Non-pigmented ciliary epithelial cell (primary cell): ENCODE data around the gene EMP1.

Experiments used
- DNase-seq: peaks from one replicate; pipeline ENCODE4 v3.0.0-alpha.2; 2010; ENCODE audit warnings: low read depth

The EMP1 gene

DNA sequence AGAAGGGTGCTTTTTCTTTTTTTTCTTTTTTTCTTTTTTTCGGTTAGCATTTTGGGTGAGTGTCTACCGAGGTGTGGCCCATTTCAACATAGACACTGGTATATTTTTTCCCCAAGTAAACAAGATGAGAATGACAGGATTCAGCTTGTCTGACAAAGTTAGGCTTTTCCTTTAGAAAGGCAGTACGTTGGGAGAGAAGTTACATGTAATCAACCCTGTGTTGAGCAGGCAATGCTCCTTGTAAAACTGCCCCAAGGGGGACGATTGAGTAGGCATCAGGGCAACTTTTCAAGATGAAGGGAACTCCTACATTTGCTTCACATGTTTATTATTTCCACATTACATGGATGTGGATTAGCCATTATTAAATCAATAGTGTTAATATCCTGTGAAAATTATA lies 1.7 kb downstream of the EMP1 start:
- no peak for DNase-seq

DNA sequence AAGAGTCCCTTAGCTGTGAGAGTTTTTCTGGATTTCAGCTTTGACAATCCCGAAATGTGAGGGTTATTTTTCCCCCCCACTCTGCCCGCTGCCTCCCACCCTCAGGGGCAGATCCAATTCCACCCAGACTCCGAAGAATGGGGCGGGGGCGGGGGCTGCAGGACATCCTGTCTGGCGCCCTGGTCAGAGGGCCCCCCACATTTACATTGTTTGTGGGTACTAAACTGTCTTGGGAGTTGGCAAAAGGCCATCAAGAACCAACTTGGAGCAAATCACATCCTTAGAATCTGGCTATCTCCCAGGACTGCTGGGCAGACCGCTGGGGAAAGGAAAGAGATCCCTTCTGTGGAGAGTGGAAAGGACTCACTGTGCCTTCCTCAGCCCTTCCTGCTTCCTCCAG lies 2.4 kb downstream of the EMP1 start:
- DNase-seq, result no peak

DNA sequence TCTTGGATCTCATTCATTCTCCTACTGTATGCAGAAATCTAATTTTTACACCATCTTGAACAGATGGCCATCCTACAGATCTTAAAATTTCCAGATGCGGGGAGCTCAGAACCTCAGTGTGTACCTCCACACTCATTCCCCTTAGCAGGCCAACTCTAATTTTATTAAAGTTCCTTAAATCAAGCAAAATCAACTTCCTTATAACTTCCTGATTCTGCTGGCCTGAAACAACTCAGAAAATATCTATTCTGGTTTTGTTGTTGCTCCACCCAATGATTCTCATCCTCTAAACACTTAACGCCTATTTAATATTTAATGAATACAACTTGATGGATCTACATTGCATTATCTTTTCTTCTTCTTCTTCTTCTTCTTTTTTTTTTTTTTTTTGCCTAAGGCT lies 3.1 kb downstream of the EMP1 start:
- no peak for DNase-seq

DNA sequence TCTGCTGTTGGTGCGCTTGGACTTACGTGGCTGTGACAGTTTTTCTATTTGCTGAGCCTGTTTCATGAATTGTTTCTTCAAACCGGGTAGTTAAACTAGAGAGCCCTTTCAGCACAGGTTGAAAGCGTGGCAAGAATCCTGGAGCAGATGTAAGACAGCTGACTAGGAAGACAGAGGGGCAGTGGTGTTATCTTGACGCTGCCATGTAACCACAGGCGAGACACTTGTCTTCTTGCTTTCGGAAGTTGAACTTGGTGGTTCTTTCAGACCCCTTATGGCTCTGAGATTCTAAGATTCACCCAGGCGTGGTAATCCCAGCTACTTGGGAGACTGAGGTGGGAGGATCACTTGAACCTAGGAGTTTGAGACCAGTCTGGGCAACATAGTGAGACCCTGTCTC lies 4.3 kb downstream of the EMP1 start:
- DNase-seq, result no peak

DNA sequence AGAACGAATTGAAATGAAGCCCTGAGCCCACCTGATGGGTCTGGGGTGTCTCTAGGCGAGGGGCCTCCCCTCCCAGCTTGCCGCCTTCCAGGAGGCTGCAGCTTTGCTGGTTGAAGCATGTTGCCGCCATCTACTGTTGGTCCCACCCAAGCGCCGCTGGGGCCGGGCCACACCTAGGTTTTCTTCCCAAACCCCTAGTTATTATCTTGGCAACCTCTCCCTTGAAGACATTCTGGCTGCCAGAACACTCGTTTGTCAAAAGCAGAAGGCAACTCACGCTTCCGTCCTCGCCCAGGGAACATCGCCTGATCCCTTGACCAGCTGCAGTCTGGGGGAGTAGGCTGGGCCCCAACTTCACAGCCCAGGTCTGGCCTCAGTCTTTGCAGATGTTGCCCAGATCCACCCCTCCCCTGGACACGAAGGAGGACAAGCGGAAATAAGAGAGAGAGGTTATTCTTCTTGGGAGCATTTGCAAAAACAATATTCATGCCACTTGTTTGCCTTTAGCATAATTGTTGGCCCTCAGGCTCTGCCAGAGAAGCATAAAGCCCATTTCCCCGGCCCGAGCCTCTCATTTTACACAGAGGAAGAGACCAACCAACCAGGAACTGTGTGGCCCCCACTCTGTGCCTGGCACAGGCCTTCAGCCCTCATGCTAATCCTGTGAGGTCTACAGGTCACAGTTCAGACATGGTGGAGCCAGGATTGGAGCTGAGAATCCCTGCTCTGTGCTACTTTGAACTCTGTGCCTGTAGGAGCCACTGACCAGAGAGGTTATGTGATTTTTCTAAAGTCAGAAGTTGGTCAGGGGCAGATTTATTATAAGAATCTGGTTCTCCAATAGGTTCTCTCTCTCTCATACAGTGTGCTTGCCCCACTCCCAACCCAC lies 6.8 kb downstream of the EMP1 start:
- DNase-seq, result no peak

DNA sequence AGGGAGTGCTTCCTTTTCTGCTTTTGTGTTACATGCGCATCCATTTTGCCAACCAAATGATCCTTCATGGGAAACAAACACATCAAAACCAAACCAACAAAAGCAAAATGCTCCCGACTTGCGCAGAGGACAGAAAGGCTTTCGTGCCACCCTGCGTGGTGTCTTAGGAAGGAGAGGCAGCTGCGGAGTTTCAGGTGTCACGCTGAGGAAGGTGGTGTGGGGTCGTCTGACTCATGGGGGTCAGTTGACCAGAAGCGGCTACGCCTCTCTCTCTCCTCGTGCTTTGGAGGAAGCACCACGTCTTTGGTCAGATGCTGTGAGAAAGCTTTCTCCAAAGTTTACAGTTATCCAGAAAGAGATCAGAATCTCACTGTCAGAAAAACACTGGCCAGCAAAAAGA lies 7.9 kb downstream of the EMP1 start:
- no peak for DNase-seq

DNA sequence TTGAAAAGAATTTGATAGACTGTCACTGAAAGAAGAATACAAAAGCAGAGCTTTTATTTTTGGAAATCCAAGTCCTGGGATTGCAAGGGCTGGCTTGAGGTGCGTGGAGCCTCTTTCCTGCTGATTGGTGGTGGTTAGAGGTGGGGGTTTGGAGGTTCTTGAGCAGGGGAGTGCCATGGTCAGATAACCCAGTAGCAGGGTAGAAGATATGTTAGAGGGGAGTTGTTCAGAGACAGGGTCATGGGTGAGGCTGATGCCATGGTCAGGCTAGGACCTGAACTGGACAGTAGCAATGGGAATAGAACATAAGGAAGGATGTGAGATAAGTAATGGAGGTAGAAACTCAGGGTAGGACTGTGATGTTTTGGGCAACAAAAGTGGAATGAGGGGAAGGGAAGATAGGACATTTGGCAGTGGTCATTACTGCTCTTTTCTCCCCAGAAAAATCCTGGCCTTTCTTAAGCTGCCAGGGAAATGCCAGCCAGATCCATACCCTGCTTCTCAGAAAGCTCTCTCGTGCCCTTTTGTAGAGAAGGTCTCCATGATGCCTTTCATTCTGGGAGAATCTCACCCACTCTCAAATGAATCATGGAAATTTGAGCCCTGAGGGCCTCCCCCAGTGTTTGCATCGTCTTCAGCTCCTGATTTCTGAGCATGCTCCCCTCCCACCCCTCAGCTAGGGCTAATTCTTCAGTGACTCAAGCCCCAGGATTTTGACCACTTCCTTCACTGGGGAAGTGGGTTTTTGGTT lies 9.5 kb downstream of the EMP1 start:
- DNase-seq, result peak; percentile 98

DNA sequence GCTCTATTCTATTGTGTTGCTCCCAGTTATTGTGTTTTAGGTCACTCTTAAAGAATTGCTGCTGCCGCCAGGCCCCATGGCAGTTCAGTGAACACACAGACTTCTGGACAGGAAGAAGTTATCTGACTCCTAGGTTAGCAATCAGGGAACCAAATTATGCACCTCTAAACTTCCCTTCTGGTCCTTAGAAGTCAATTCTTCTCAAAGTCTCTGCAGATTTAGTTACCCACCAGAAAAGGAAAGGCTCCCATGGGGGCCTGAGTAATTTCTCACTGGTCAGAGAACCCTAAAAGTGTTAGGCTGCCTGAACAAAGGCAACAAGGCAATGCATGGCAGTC lies 10.0 kb downstream of the EMP1 start:
- DNase-seq, result no peak

DNA sequence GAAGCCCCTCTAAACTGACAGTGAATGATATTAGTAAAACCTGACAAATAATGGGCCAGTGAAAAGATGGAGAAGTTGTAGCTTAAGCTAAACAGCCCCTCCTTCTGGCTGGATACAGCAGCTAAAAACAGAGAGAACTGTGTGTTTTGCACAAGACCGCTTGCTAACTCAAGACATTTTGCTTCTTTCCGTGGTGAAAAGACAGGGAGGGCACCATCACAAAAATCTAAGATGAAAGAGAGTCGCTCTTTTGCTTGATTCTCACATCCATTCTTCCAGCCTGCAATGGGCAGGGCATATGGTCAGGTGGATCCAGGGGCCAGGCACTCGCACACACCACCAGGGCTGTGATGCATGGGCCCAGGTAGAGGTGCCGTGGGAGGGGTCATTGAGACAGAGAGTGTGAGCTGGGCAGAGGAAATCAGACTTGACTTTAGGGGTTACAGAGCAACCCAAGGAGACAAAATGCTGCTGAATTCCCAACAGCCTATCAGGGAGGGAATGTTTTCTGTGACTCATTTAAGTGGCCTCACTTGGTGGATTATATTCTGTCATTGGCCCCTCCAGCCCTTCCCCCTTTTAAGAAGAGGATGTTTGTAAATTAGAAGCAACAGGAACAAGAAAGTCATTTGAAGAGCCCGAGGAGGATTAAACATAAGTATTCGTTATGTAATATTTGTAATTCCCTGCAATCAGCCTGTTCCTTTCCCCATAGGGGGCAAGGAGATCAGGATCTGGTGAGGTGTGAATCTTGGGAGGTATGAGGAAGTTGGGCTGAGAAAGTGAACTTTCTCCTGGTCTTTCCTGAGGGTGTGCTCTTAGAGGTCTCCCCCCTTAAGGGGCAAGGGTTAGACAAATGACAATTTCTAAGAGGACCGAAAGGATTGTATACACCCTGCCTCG lies 12.3 kb downstream of the EMP1 start:
- DNase-seq, result no peak

DNA sequence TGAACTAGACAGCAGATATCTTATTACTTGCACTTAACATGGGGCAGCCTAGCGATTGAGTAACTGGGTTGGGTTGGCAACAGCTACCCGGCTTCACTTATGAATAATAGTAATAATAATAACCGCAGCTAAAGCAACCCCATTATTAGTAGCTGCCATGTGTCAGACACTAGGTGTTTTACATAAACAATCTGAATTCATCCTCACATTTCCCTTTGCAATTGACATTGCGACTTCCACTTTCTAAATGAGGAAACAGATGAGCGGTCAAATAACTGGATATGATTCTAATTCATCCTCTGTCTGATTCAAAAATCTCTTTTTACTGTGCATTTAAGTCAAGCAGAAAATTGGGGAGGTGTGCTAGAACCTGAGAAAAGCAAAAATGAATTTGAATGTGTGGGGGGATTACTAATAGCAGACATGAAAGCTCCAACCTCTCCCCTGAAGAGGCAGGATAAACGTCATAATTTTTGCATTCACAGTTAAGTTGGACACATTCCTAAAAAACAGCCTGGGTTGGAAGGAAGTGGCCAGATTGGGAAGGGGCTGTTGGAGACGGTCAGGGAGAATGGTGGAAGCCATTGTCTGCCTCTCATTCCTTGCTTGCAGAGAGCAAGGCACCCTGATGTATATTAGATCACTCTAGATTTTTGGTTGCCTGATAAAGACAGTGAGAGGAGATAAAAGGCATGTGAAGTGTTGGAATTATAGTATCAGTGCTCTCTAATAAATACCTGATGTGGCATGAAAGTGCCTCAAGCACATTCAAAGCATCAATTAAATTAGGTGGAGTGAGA lies 13.1 kb downstream of the EMP1 start:
- DNase-seq, result no peak

DNA sequence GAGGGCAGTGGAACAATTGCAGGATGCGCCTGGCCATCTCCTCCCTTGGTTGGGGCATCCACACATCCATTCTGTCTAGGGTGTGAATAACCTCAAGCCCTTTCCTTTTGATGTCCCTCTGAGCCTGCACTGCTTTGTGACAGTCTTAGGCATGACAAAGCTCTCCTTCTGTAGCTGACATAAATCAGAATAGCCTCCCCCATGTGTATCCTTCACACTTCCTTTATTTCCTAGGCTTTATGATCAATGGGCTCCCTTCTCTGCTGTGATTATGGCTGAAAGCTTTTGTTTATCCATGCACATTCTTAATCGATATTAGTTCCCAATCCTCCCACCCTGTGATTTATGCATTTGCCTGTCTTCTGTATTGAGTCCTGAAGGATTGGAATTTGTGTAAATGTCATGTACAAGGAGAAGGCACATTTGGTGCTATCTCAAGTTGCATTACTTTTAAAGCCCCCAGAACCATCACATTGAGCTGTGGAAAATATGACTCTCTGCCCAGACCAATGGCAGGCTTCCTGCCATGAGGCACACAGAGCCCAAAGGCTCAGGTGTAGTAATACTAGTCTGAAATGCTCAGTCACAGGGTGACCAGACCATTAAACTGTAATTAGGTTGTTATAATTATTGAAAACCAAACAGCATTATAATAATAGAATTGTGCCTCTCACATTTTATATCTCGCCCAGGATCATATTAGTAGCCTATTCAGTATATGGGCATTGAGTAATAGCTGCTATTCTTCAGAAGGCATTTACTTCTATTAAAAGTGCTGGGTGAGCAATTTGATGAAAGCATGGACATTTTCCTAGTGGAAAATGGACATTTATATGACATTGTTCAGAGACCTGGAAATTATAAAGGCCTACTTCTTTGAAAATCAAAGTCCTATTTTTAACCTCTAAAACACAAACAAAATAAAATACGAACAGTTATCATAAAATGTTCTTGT lies 14.0 kb downstream of the EMP1 start:
- DNase-seq, result no peak

DNA sequence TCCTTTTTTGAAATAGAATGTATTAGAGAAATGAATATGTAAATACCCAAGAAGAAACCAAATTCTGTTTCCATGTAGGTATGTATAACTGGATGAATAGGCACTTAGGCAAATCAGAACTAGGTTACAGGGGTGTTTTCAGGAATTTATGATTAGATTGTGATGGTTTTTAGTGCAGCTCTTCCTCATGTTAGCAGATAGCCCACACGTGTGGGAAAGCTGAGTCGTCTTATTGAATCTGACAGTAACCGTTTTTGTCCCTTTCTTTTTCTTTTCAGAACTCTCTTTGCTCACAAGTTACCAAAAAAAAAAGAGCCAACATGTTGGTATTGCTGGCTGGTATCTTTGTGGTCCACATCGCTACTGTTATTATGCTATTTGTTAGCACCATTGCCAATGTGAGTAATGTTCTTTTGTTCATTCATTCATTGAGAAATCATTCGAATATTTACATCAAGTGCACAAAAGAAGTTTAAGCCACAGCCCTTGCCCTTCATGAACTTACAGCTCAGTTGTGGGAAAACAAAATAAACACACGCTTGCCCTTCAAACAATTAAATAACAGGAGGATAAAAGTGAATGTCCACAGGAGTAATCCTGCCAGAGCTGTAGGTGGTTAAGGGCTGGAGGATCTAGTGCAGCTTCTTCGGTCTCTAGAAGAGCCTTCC lies 14.8 kb downstream of the EMP1 start:
- no peak for DNase-seq

DNA sequence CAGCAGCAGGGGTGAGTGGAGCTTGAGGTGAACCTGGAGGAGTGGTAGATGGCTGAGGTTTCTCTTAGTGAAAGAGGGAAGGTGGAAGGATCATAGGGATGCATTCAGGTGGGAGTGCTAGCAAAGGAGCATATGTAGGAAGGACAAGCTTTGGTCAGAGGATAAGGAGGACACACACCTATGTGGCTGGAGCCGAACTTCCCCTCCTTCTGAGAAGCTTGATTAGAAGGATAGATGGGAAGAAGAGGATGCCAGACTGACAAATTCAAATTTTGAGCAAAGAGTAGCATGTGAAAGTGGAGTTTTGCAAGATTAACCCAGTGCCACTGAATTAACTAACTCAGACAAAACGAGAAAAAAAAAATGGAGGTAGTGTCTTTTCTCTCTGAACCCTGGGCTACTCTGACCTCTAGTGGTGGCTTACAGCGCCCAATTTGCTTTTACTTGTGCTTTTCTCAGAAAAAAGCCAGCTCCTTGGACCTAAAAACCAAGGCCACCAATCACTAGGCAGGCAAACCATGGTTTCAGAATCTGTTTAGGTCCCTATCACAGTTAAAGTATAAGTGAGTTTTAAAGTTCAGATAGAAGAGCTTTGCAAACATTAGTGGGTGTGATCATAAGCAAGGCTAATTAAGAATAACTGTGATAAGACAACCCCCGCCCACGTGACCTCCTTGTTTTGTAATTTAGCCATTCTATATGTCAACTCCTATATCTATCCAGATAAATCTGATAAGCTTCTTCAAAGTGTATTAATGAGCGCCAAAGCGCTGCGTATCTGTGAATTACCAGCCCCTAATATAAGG lies 15.5 kb downstream of the EMP1 start:
- no peak for DNase-seq

DNA sequence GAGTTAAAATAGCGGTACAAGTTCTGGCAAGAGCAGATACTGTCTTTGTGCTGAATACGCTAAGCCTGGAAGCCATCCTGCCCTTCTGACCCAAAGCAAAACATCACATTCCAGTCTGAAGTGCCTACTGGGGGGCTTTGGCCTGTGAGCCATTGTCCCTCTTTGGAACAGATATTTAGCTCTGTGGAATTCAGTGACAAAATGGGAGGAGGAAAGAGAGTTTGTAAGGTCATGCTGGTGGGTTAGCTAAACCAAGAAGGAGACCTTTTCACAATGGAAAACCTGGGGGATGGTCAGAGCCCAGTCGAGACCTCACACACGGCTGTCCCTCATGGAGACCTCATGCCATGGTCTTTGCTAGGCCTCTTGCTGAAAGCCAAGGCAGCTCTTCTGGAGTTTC lies 18.5 kb downstream of the EMP1 start:
- DNase-seq, result no peak

DNA sequence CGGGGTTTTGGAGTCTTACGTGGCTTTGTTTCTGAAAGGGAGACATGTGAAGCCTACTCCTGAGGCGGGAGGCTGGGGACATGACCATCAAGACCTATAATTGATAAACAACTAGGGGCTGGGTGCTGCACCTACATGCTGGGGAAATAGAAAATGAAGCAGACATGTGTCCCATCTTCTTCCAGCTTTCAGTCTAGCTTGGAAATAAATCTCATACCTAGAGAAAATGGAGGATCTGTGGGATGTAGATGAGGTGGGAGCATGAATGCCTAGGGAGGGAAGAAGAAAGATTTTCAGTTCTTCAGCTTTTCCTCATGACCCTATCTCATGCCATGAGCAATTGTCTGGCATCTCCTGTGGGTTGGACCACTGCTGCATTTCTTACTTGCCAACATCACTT lies 22.1 kb downstream of the EMP1 start:
- no peak for DNase-seq

DNA sequence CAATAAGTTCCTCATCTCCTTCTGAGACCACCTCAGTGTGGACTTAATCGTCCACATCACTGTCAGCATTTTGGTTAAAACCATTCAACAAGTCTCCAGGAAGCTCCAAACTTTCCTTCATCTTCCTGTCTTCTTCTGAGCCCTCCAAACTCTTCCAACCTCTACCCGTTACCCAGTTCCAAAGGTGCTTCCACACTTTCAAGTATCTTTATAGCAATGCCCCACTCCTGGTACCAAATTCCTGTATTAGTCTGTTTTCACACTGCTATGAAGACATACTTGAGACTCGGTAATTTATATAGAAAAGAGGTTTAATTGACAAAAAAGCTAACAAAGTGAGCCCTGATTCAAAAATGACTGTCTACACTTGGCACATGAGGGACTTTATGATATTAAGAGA lies 22.8 kb downstream of the EMP1 start:
- DNase-seq, result no peak

DNA sequence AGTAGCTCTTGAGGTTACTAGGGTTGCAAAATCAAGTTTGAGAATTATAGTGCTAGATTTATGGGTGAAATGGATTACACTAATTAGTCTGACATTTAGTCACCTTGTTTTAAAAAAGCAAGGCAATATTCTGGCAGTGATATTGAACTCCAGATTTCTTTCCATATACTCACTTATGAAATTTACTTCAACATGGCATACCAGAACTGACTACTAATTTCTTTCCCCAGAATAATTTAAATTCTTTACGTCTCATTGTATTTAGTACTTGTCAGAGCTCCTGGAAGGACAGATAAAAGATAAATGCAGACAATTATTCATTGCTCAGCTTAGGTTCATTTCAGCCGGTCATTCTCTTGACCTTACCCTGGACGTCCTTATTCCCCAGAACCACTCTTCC lies 24.3 kb downstream of the EMP1 start:
- DNase-seq, result no peak

DNA sequence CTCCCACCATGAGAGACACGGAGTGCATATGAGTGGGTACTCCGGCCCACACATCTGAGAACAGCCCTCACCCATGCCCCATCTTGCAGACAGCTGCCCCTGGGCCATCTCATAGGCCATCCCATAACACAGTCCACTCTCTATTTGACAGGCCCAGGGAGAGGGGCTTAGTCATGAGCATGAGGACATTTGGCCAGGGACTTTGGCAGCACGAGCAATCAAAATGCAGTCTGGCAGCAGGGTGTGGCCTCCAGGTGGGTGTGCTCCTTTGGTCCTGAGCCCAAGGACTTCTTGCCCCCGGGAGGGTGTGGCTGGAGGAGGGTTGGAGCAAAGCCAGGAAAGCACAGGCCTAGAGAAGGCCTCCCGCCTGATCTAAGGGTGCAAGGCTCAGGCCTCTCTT lies 25.6 kb downstream of the EMP1 start:
- no peak for DNase-seq

DNA sequence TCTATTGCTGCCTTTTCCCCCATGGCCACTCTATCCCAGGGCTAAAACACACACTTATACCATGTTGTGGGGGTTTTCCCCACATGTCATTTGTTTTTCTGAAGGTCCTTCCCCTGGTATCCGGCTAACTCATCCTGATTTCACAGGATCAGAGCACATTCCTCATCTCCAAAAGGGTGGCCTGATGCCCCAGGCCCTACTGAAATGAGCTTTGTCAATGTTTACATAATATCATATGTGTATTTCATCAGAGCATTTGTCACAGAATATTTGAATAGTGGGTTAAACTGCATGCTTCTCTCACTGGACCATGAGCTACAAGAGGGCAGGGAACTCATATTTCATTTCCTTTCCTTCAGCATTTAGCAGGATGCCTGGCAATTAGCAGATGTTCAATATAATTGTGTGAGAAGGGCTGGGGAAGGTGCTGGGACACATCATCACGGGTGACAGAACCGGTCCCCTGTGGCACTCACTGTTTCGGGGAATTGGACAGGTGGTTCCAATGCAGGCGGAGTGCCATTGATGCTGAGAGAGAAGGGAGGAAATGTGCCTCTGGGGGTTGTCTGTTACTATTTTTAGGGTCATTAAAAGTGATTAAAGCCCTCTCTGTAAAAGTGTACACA lies 26.8 kb downstream of the EMP1 start:
- no peak for DNase-seq
